GM19025 (cell line): ENCODE measurements around the gene PNPLA1.

Experiments
- ATAC-seq: cut with Tn5 transposase; IDR thresholded peaks from one replicate; pipeline ENCODE4 v1.9.1; 2021; ENCODE audit warnings: mild to moderate bottlenecking, low read depth, moderate library complexity; ENCODE audit not compliant: unreplicated experiment

PNPLA1 gene

GRCh38 chr6:36284359-36284758 lies 14.5 kb downstream of the PNPLA1 start:
- no peak for ATAC-seq

GRCh38 chr6:36285187-36285671 lies 15.4 kb downstream of the PNPLA1 start:
- no peak for ATAC-seq

GRCh38 chr6:36285797-36286196 lies 15.9 kb downstream of the PNPLA1 start:
- ATAC-seq = no peak

- ATAC-seq = no peak
These were observed 17.0 kb downstream of the PNPLA1 start for GRCh38 chr6:36286858-36287257.

GRCh38 chr6:36289281-36289878 lies 19.5 kb downstream of the PNPLA1 start:
- no peak for ATAC-seq

GRCh38 chr6:36290668-36291620 lies 21.1 kb downstream of the PNPLA1 start:
- ATAC-seq = no peak

GRCh38 chr6:36292170-36292569 lies 22.3 kb downstream of the PNPLA1 start:
- no peak for ATAC-seq

- no peak for ATAC-seq
These were observed 26.4 kb downstream of the PNPLA1 start for GRCh38 chr6:36296240-36296639.

- no peak for ATAC-seq
These were observed 27.2 kb downstream of the PNPLA1 start for GRCh38 chr6:36297051-36297450.

GRCh38 chr6:36297511-36297910 lies 27.7 kb downstream of the PNPLA1 start:
- no peak for ATAC-seq

- no peak for ATAC-seq
These were observed 28.2 kb downstream of the PNPLA1 start for GRCh38 chr6:36298027-36298426.

GRCh38 chr6:36301085-36301658 lies 31.3 kb downstream of the PNPLA1 start:
- ATAC-seq = no peak

GRCh38 chr6:36301781-36302180 lies 31.9 kb downstream of the PNPLA1 start:
- ATAC-seq = no peak

- ATAC-seq = peak; percentile 76
These were observed 32.5 kb downstream of the PNPLA1 start for GRCh38 chr6:36302227-36302976.

GRCh38 chr6:36305885-36306284 lies 36.0 kb downstream of the PNPLA1 start:
- ATAC-seq = no peak

GRCh38 chr6:36306375-36306774 lies 36.5 kb downstream of the PNPLA1 start:
- ATAC-seq = no peak

GRCh38 chr6:36308514-36308913 lies 38.7 kb downstream of the PNPLA1 start:
- no peak for ATAC-seq

GRCh38 chr6:36309203-36309602 lies 39.3 kb downstream of the PNPLA1 start:
- ATAC-seq = no peak

- ATAC-seq = no peak
These were observed 40.0 kb downstream of the PNPLA1 start for GRCh38 chr6:36309900-36310299.

GRCh38 chr6:36312854-36313648 lies 43.2 kb downstream of the PNPLA1 start:
- no peak for ATAC-seq
